Measurements from ENCODE around the gene SOD2. TPM values are rescaled to one million over a fixed set of nuclear protein-coding genes. Genes with fewer than 3 reads are reported as not detected.

SOD2 gene
- total and polyA plus RNA-seq, 2 of the 13 experiments (the other 11 are each of a cell fraction or from before 2014, with no cell fraction given) = 304 to 309 TPM

GRCh38 chr6:159726918-159727716, 34.1 kb upstream of the SOD2 start, which contains the start of gene WTAP (continued):
- TF ChIP-seq ZZZ3 (CRISPR knock-in tag; IDR thresholded peaks at IDR 0.05; ENCODE audit: borderline replicate concordance) = peak; percentile 98
- TF ChIP-seq, protein P1, sequence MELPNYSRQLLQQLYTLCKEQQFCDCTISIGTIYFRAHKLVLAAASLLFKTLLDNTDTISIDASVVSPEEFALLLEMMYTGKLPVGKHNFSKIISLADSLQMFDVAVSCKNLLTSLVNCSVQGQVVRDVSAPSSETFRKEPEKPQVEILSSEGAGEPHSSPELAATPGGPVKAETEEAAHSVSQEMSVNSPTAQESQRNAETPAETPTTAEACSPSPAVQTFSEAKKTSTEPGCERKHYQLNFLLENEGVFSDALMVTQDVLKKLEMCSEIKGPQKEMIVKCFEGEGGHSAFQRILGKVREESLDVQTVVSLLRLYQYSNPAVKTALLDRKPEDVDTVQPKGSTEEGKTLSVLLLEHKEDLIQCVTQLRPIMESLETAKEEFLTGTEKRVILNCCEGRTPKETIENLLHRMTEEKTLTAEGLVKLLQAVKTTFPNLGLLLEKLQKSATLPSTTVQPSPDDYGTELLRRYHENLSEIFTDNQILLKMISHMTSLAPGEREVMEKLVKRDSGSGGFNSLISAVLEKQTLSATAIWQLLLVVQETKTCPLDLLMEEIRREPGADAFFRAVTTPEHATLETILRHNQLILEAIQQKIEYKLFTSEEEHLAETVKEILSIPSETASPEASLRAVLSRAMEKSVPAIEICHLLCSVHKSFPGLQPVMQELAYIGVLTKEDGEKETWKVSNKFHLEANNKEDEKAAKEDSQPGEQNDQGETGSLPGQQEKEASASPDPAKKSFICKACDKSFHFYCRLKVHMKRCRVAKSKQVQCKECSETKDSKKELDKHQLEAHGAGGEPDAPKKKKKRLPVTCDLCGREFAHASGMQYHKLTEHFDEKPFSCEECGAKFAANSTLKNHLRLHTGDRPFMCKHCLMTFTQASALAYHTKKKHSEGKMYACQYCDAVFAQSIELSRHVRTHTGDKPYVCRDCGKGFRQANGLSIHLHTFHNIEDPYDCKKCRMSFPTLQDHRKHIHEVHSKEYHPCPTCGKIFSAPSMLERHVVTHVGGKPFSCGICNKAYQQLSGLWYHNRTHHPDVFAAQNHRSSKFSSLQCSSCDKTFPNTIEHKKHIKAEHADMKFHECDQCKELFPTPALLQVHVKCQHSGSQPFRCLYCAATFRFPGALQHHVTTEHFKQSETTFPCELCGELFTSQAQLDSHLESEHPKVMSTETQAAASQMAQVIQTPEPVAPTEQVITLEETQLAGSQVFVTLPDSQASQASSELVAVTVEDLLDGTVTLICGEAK (IDR thresholded peaks at IDR 0.05) = no peak
- TF ChIP-seq, protein P1 (CRISPR knock-in tag; IDR thresholded peaks at IDR 0.05) = peak; percentile 97; the same call in 1 of the 2 replicates
- no peak for TF ChIP-seq ZNF839 (CRISPR knock-in tag; IDR thresholded peaks at IDR 0.05; ENCODE audit: borderline replicate concordance)
- TF ChIP-seq SMAD9 (CRISPR knock-in tag; IDR thresholded peaks at IDR 0.05) = no peak; the same call in 1 of the 2 replicates
- peak; percentile 99 for TF ChIP-seq SATB2 (CRISPR knock-in tag; IDR thresholded peaks at IDR 0.05)
- peak; percentile 94 for TF ChIP-seq ZNF431 (CRISPR knock-in tag; IDR thresholded peaks at IDR 0.05; ENCODE audit: borderline replicate concordance, low read depth)
- peak; percentile 96 for TF ChIP-seq ZBTB20 (CRISPR knock-in tag; IDR thresholded peaks at IDR 0.05; ENCODE audit: borderline replicate concordance, low read depth)
- TF ChIP-seq, protein P2, sequence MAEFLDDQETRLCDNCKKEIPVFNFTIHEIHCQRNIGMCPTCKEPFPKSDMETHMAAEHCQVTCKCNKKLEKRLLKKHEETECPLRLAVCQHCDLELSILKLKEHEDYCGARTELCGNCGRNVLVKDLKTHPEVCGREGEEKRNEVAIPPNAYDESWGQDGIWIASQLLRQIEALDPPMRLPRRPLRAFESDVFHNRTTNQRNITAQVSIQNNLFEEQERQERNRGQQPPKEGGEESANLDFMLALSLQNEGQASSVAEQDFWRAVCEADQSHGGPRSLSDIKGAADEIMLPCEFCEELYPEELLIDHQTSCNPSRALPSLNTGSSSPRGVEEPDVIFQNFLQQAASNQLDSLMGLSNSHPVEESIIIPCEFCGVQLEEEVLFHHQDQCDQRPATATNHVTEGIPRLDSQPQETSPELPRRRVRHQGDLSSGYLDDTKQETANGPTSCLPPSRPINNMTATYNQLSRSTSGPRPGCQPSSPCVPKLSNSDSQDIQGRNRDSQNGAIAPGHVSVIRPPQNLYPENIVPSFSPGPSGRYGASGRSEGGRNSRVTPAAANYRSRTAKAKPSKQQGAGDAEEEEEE (CRISPR knock-in tag; IDR thresholded peaks at IDR 0.05; ENCODE audit: borderline replicate concordance) = peak; percentile 98
- TF ChIP-seq PAX8 (CRISPR knock-in tag; IDR thresholded peaks at IDR 0.05; ENCODE audit: borderline replicate concordance) = peak; percentile 92; the same call in 1 of the 2 replicates
- TF ChIP-seq HNRNPK (IDR thresholded peaks at IDR 0.05; ENCODE audit: low read depth, low read length, poor library complexity, severe bottlenecking) = peak; percentile 93
- peak; percentile 99 for TF ChIP-seq ZNF232 (CRISPR knock-in tag; IDR thresholded peaks at IDR 0.05; ENCODE audit: borderline replicate concordance)
- no peak for TF ChIP-seq SETDB1 (CRISPR knock-in tag; IDR thresholded peaks at IDR 0.05; ENCODE audit: borderline replicate concordance)
- TF ChIP-seq ONECUT2 (CRISPR knock-in tag; IDR thresholded peaks at IDR 0.05) = no peak
- peak; percentile 90 for TF ChIP-seq ZSCAN29 (CRISPR knock-in tag; conservative IDR thresholded peaks at IDR 0.05)
- TF ChIP-seq SAFB2 (CRISPR knock-in tag; IDR thresholded peaks at IDR 0.05; ENCODE audit: borderline replicate concordance, low read depth) = peak; percentile 96
- peak; percentile 97 for TF ChIP-seq PTBP1 (IDR thresholded peaks at IDR 0.05; ENCODE audit: low read depth, low read length, poor library complexity, severe bottlenecking)
- TF ChIP-seq ZNF780A (CRISPR knock-in tag; IDR thresholded peaks at IDR 0.05) = no peak; the same call in 1 of the 2 replicates
